ENCODE data around the gene SP140L. TPM values are rescaled to one million over a fixed set of nuclear protein-coding genes. Genes with fewer than 3 reads are reported as not detected.
A peak's percentile ranks its signal among the peaks of the same experiment; 100 is the strongest.

Gene SP140L
- total and polyA plus RNA-seq, 2 donors (not counting 1 experiment from before 2014, with no cell fraction given), result 94.6 to 154 TPM

- H3K4me1 Mint-ChIP-seq, result peaks cover 76% of the 10 kb centered on the region
- no peaks in the 10 kb centered on the region for H3K9me3 Mint-ChIP-seq (ENCODE audit: insufficient read depth)
- peak overlapping the region; percentile 98 for H3K4me3 Mint-ChIP-seq
- H3K4me2 ChIP-seq (replicated peaks; ENCODE audit: low read depth, low read length, poor library complexity, severe bottlenecking), result peak overlapping the region; percentile 20
- H4K20me1 ChIP-seq (ENCODE audit: control insufficient read depth, insufficient read depth, low read length, poor library complexity, severe bottlenecking), result no peaks in the 10 kb centered on the region
- no peak overlapping the region for H3K4me3 ChIP-seq (ENCODE audit: control extremely low read depth in 1 of 5, extremely low read depth in 1 of 5, insufficient read depth in 1 of 5, low read depth in 2 of 5, low read length in 4 of 5)
- H3K27me3 Mint-ChIP-seq, result no peaks in the 10 kb centered on the region
- peak overlapping the region; percentile 99 for H3K27ac Mint-ChIP-seq
- 81% methylated on average over 3 of the region's 3 CpGs for WGBS (ENCODE audit: insufficient coverage)
- H3K9ac ChIP-seq (ENCODE audit: low read length), result no peak overlapping the region
- no peaks in the 10 kb centered on the region for H3K27me3 ChIP-seq (replicated peaks in 1 of 4; ENCODE audit: control extremely low read depth in 1 of 4, control insufficient read depth in 3 of 4, insufficient read depth in 4 of 4, low read length in 3 of 4)
- ATAC-seq (ENCODE audit: low read depth), result no peak
- peak overlapping the region; percentile 28 to 92 for H3K27ac ChIP-seq (ENCODE audit: low read length in 2 of 2)
- peaks cover 0 to 6% of the 10 kb centered on the region in 2 experiments for H3K36me3 ChIP-seq (replicated peaks in 1 of 2; ENCODE audit: control extremely low read depth in 1 of 2, control insufficient read depth in 1 of 2, extremely low read depth in 1 of 2, insufficient read depth in 2 of 2, low read length in 1 of 2)
- ChIA-PET CTCF (no interaction called here), POLR2A (interaction anchor here (1.4 to 3.2 kb wide), 2 partner anchors 34 to 189 kb away, joined by 5 to 8 read pairs; no protein-coding TSS in a partner anchor)
- no peaks in the 10 kb centered on the region for H3K9me3 ChIP-seq (ENCODE audit: control extremely low read depth in 1 of 3, control insufficient read depth in 2 of 3, insufficient read depth in 1 of 3, low read length in 2 of 3)
- intact Hi-C loops (cut with micrococcal nuclease), result loop anchor here (5.0 kb wide), 2 partner anchors 86 to 299 kb away; partner anchors contain the start of genes CAB39 and SP140L
- TF ChIP-seq EZH2 (IDR thresholded peaks at IDR 0.05; ENCODE audit: borderline replicate concordance, insufficient read depth, low read depth, low read length, poor library complexity, severe bottlenecking) (no peak), CTCF (IDR thresholded peaks at IDR 0.05) (no peak)
- H3K4me1 ChIP-seq (ENCODE audit: control insufficient read depth in 2 of 2, insufficient read depth in 2 of 2, low read length in 2 of 2), result peaks cover 56 to 68% of the 10 kb centered on the region in 2 donors
- H2AFZ ChIP-seq (ENCODE audit: insufficient read depth, low read depth, low read length, poor library complexity, severe bottlenecking), result no peak overlapping the region
- H3K79me2 ChIP-seq (ENCODE audit: control insufficient read depth, insufficient read depth, low read length), result peaks cover 50% of the 10 kb centered on the region
- no peak for DNase-seq
These were observed 86.5 kb downstream of the SP140L start for GRCh38 chr2:230413479-230413878.

DNA sequence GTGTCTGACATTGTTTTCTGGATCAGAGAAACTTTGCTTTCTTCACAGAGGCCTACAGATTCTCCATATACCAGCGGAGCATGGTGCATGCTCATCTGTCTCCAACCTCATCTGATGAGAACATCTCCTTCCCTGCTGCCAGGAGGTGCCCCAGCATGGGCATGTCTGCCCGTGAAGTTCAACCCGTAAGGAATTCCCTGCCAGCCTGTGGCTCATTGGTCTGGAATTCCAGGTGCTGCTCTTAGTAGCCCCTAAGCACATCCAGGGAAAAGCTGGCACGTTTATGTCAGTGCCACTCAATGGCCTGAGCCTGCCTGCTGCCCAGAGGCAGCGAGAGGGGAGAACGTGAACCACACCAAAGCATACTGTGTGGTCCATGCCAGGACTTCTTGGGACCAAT is 87.3 kb downstream of the SP140L start:
- Mint-ChIP-seq H3K9me3 (ENCODE audit: insufficient read depth) (no peaks in the 10 kb centered on the region), H3K27ac (peak overlapping the region; percentile 99), H3K27me3 (no peaks in the 10 kb centered on the region), H3K4me1 (peaks cover 75% of the 10 kb centered on the region), H3K4me3 (peak overlapping the region; percentile 85)
- no peak for DNase-seq
- Histone ChIP-seq H3K27me3 (replicated peaks in 1 of 4; ENCODE audit: control extremely low read depth in 1 of 4, control insufficient read depth in 3 of 4, insufficient read depth in 4 of 4, low read length in 3 of 4) (no peaks in the 10 kb centered on the region), H3K4me3 (ENCODE audit: control extremely low read depth in 1 of 5, extremely low read depth in 1 of 5, insufficient read depth in 1 of 5, low read depth in 2 of 5, low read length in 4 of 5) (no peak overlapping the region), H4K20me1 (ENCODE audit: control insufficient read depth, insufficient read depth, low read length, poor library complexity, severe bottlenecking) (peaks cover 3% of the 10 kb centered on the region), H3K9me3 (ENCODE audit: control extremely low read depth in 1 of 3, control insufficient read depth in 2 of 3, insufficient read depth in 1 of 3, low read length in 2 of 3) (no peaks in the 10 kb centered on the region), H3K9ac (ENCODE audit: low read length) (no peak overlapping the region), H3K79me2 (ENCODE audit: control insufficient read depth, insufficient read depth, low read length) (peaks cover 59% of the 10 kb centered on the region), H3K27ac (ENCODE audit: low read length in 2 of 2) (peak overlapping the region; percentile 28 to 86), H3K4me2 (replicated peaks; ENCODE audit: low read depth, low read length, poor library complexity, severe bottlenecking) (peak overlapping the region; percentile 20), H3K36me3 (replicated peaks in 1 of 2; ENCODE audit: control extremely low read depth in 1 of 2, control insufficient read depth in 1 of 2, extremely low read depth in 1 of 2, insufficient read depth in 2 of 2, low read length in 1 of 2) (peaks cover 0 to 15% of the 10 kb centered on the region in 2 experiments), H3K4me1 (ENCODE audit: control insufficient read depth in 2 of 2, insufficient read depth in 2 of 2, low read length in 2 of 2) (peaks cover 60 to 71% of the 10 kb centered on the region in 2 donors), H2AFZ (ENCODE audit: insufficient read depth, low read depth, low read length, poor library complexity, severe bottlenecking) (no peak overlapping the region)
- intact Hi-C loops (cut with micrococcal nuclease), result loop anchor here (5.0 kb wide), 2 partner anchors 87 to 298 kb away; partner anchors contain the start of genes CAB39 and SP140L
- ATAC-seq (ENCODE audit: low read depth), result no peak
- POLR2A ChIA-PET, result interaction anchor here (3.2 kb wide), 1 partner anchor 33 kb away, joined by 8 read pairs; no protein-coding TSS in a partner anchor
- TF ChIP-seq CTCF (IDR thresholded peaks at IDR 0.05), result no peak
- TF ChIP-seq EZH2 (IDR thresholded peaks at IDR 0.05; ENCODE audit: borderline replicate concordance, insufficient read depth, low read depth, low read length, poor library complexity, severe bottlenecking), result no peak
- WGBS (ENCODE audit: insufficient coverage), result 94% methylated on average over 6 of the region's 6 CpGs
- CTCF ChIA-PET, result interaction anchor here (1.0 to 1.4 kb wide), 2 partner anchors 211 to 212 kb away, joined by 3 read pairs; no protein-coding TSS in a partner anchor

All from B cell (primary cell).